Keratinocyte (primary cell): ENCODE data around the gene ADIPOR1.

ENCODE experiments used
- CTCF ChIP-seq, 3 experiments: IDR thresholded peaks in 1 of 3; conservative IDR thresholded peaks in 1 of 3; optimal IDR thresholded peaks in 1 of 3; 2 replicates in 2 of 3; 3 replicates in 1 of 3; pipeline versions ENCODE3 to v1.5.1; 2011; ENCODE audit warnings: low read length in 3 of 3, mild to moderate bottlenecking in 3 of 3, moderate library complexity in 2 of 3, control low read depth in 1 of 3, inconsistent platforms in 1 of 3; ENCODE audit not compliant: insufficient read depth in 2 of 3; ENCODE audit errors: extremely low read depth in 1 of 3
- EZH2 ChIP-seq: IDR thresholded peaks from one replicate; pipeline ENCODE4 v1.6.1; 2012; ENCODE audit warnings: inconsistent platforms, mild to moderate bottlenecking, low read length, moderate library complexity

DNA sequence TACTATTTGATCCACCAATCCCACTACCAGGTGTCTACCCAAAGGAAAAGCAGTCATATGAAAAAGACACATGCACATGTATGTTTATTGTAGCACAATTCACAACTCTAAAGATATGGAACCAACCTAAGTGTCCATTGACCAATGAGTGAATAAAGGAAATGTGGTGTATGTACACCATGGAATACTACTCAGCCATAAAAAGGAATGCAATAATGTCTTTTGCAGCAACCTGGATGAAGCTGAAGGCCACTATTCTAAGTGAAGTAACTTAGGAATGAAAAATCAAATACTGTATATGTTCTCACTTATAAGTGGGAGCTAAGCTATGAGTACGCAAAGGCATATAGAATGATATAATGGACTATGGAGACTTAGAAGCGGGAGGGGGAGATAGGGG, 12.6 kb downstream of the ADIPOR1 start:
- TF ChIP-seq CTCF (optimal IDR thresholded peaks at IDR 0.05 in 1 of 3, IDR thresholded peaks at IDR 0.05 in 1 of 3, conservative IDR thresholded peaks at IDR 0.05 in 1 of 3; ENCODE audit: extremely low read depth in 1 of 3, insufficient read depth in 2 of 3, low read length in 3 of 3) (no peak), EZH2 (no peak)
